OCI-LY3 (cell line): Measurements from ENCODE around the gene MGAT4B.

Experiments
- H2AFZ ChIP-seq: fragments of 200-600, 300-600 bp; shearing (Covaris generic); 2 replicates; pipeline ENCODE4 v1.6.0; 2014; ENCODE audit warnings: antibody characterized with exemption, low read depth, low read length
- H3K27ac ChIP-seq: fragments of 200-600, 300-600 bp; sonication (generic); 2 replicates; pipeline ENCODE4 v1.5.1; 2014; ENCODE audit warnings: mild to moderate bottlenecking, low read length, moderate library complexity, mixed read lengths
- H3K27me3 ChIP-seq: fragments of 200-600, 300-600 bp; sonication (generic); 2 replicates; pipeline ENCODE4 v1.6.1; 2014; ENCODE audit warnings: low read depth, low read length, mixed read lengths
- H3K36me3 ChIP-seq: fragments of 200-600, 300-600 bp; sonication (generic); replicated peaks from 2 replicates; pipeline ENCODE3; 2014; ENCODE audit warnings: low read depth, low read length, mixed read lengths
- H3K4me1 ChIP-seq: fragments of 300-600, 200-600 bp; sonication (generic); 2 replicates; pipeline ENCODE4 v1.6.1; 2014; ENCODE audit warnings: low read length, mixed read lengths
- H3K4me2 ChIP-seq: fragments of 200-600, 300-600 bp; sonication (generic); 2 replicates; pipeline ENCODE4 v1.6.1; 2014; ENCODE audit warnings: low read length, mixed read lengths
- H3K4me3 ChIP-seq: fragments of 300-600, 200-600 bp; sonication (generic); 2 replicates; pipeline ENCODE4 v1.5.1; 2014; ENCODE audit warnings: antibody characterized with exemption, mild to moderate bottlenecking, low read length, moderate library complexity
- H3K79me2 ChIP-seq: fragments of 300-600, 200-600 bp; shearing (Covaris generic); 2 replicates; pipeline ENCODE4 v1.6.1; 2014; ENCODE audit warnings: mild to moderate bottlenecking, low read length, mixed read lengths
- H3K9ac ChIP-seq: fragments of 300-600, 200-600 bp; shearing (Covaris generic); 2 replicates; pipeline ENCODE4 v1.6.0; 2014; ENCODE audit warnings: mild to moderate bottlenecking, low read length, moderate library complexity
- H3K9me3 ChIP-seq: fragments of 200-600, 300-600 bp; shearing (Covaris generic); 2 replicates; pipeline ENCODE4 v1.6.1; 2014; ENCODE audit warnings: low read length, mixed read lengths; ENCODE audit not compliant: insufficient read depth
- H4K20me1 ChIP-seq: fragments of 200-600, 300-600 bp; sonication (generic); 2 replicates; pipeline ENCODE4 v1.6.1; 2016; ENCODE audit warnings: low read length, mixed read lengths; ENCODE audit not compliant: insufficient read depth
- EZH2phosphoT487 ChIP-seq: fragments of 200-600 bp; shearing (Covaris generic); IDR thresholded peaks from 2 replicates; pipeline ENCODE4 v1.6.1; 2018; ENCODE audit warnings: antibody characterized with exemption, mixed run types, low read depth
- TF ChIP-seq, protein P1 (sequence below): fragments of 200-600, 300-600 bp; sonication (generic); IDR thresholded peaks from 2 replicates; pipeline ENCODE4 v1.5.1; 2014; ENCODE audit warnings: antibody characterized with exemption, low read length, low read depth

The MGAT4B gene

GRCh38 chr5:179774442-179774841, 32.2 kb downstream of the MGAT4B start:
- Histone ChIP-seq H3K79me2 (no peaks in the 10 kb centered on the region), H3K27me3 (no peaks in the 10 kb centered on the region), H4K20me1 (no peaks in the 10 kb centered on the region), H3K4me3 (no peak overlapping the region), H3K4me2 (no peak overlapping the region), H3K27ac (no peak overlapping the region), H3K36me3 (peaks cover 62% of the 10 kb centered on the region), H3K9me3 (no peaks in the 10 kb centered on the region), H3K4me1 (no peaks in the 10 kb centered on the region), H2AFZ (no peak overlapping the region), H3K9ac (no peak overlapping the region)
- no peak for TF ChIP-seq EZH2phosphoT487
- TF ChIP-seq, protein P1, sequence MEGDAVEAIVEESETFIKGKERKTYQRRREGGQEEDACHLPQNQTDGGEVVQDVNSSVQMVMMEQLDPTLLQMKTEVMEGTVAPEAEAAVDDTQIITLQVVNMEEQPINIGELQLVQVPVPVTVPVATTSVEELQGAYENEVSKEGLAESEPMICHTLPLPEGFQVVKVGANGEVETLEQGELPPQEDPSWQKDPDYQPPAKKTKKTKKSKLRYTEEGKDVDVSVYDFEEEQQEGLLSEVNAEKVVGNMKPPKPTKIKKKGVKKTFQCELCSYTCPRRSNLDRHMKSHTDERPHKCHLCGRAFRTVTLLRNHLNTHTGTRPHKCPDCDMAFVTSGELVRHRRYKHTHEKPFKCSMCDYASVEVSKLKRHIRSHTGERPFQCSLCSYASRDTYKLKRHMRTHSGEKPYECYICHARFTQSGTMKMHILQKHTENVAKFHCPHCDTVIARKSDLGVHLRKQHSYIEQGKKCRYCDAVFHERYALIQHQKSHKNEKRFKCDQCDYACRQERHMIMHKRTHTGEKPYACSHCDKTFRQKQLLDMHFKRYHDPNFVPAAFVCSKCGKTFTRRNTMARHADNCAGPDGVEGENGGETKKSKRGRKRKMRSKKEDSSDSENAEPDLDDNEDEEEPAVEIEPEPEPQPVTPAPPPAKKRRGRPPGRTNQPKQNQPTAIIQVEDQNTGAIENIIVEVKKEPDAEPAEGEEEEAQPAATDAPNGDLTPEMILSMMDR, result no peak

DNA sequence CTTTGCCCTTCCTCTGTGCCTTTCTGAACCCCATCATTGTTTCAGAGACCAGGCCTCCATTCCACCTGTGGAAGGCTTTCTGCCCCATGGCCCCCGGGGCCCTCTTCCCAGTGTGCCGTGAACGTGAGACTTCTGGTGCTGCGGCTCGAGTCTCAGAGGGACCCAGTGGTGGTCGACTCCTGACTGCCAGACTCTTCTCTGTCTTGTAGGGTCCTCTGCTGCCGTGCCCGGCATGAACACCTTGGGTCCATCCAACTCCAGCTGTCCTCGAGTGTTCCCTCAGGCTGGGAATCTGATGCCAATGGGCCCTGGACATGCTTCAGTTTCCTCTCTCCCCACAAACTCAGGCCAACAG, 33.0 kb downstream of the MGAT4B start:
- no peak for TF ChIP-seq EZH2phosphoT487
- TF ChIP-seq, protein P1, result no peak
- Histone ChIP-seq H3K4me3 (no peak overlapping the region), H3K27me3 (no peaks in the 10 kb centered on the region), H3K27ac (no peak overlapping the region), H3K79me2 (peaks cover 2% of the 10 kb centered on the region; the same call in 1 of the 2 replicates), H3K4me2 (no peak overlapping the region), H2AFZ (no peak overlapping the region), H3K9me3 (no peaks in the 10 kb centered on the region), H3K4me1 (no peaks in the 10 kb centered on the region), H3K36me3 (peaks cover 69% of the 10 kb centered on the region), H4K20me1 (peaks cover 7% of the 10 kb centered on the region; the same call in 1 of the 2 replicates), H3K9ac (no peak overlapping the region)

DNA sequence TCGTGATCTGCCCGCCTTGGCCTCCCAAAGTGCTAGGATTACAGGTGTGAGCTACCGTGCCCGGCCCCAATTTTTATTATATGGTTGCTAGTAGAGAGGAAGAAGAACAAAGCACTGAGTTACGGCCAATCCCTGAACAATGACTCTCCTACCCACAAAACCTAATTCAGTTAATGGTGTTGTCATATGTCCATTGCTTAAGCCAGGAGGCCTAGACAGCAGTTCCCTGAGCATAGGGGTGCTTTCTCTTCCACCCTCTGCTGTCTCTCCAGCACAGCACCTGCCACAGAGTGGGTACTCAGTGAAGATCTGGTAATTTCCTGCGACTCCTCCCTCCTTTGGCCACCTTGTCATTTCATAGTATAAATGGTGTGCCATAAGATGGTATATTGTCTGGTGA, 34.3 kb downstream of the MGAT4B start:
- H3K36me3 ChIP-seq, result peaks cover 73% of the 10 kb centered on the region

GRCh38 chr5:179771311-179771895, 35.3 kb downstream of the MGAT4B start:
- H3K9ac ChIP-seq, result no peak overlapping the region
- H3K27ac ChIP-seq, result no peak overlapping the region
- H3K79me2 ChIP-seq, result peaks cover 21% of the 10 kb centered on the region
- H3K36me3 ChIP-seq, result peaks cover 79% of the 10 kb centered on the region
- H3K4me1 ChIP-seq, result no peaks in the 10 kb centered on the region
- no peaks in the 10 kb centered on the region for H3K27me3 ChIP-seq
- TF ChIP-seq EZH2phosphoT487, result no peak
- TF ChIP-seq, protein P1, result no peak
- H3K9me3 ChIP-seq, result no peaks in the 10 kb centered on the region
- H3K4me3 ChIP-seq, result no peak overlapping the region
- no peak overlapping the region for H3K4me2 ChIP-seq
- peaks cover 17% of the 10 kb centered on the region; the same call in 1 of the 2 replicates for H4K20me1 ChIP-seq
- no peak overlapping the region for H2AFZ ChIP-seq

More for the DNA sequence above, 34.3 kb downstream of the MGAT4B start:
- Histone ChIP-seq H3K9ac (no peak overlapping the region), H3K27me3 (no peaks in the 10 kb centered on the region), H3K4me2 (no peak overlapping the region), H3K9me3 (no peaks in the 10 kb centered on the region), H2AFZ (no peak overlapping the region), H3K4me1 (no peaks in the 10 kb centered on the region), H3K79me2 (peaks cover 14% of the 10 kb centered on the region), H3K4me3 (no peak overlapping the region), H4K20me1 (peaks cover 14% of the 10 kb centered on the region; the same call in 1 of the 2 replicates), H3K27ac (no peak overlapping the region)
- TF ChIP-seq EZH2phosphoT487, result no peak
- TF ChIP-seq, protein P1, result no peak
